Left lobe of liver (tissue), 2 donors: ENCODE results near the gene CPNE7. TPM values are rescaled to one million over a fixed set of nuclear protein-coding genes. Genes with fewer than 3 reads are reported as not detected.

Experiments used
- ATAC-seq: fragments of 200-7000 bp; cut with Tn5 transposase; one replicate; pipeline ENCODE4 v1.9.1; 2020; ENCODE audit warnings: mild to moderate bottlenecking, moderate library complexity
- DNase-seq: peaks from one replicate; pipeline ENCODE4 v3.0.0-alpha.2; 2020; ENCODE audit warnings: low spot score
- total RNA-seq: library from RNA; stranded (reverse); gene quantifications from one replicate; pipeline ENCODE4 v1.2.1, GENCODE V29; 2021
- donor health status: DM: no; HTN: no; CAD: no; lungs with moderate emphysema.
- donor health status: DM: no; HTN: yes; CAD: no.

CPNE7 gene
- total RNA-seq, 1 donor from 2014 or later = 0.88 TPM

- ATAC-seq (peak; percentile 21), DNase-seq (no peak)
Measured at GRCh38 chr16:89602273-89602951, 26.9 kb downstream of the CPNE7 start.

GRCh38 chr16:89602952-89603590 is 27.5 kb downstream of the CPNE7 start:
- DNase-seq (no peak), ATAC-seq (no peak)

GRCh38 chr16:89604764-89605163 is 29.2 kb downstream of the CPNE7 start:
- no peak for ATAC-seq
- no peak for DNase-seq

DNA sequence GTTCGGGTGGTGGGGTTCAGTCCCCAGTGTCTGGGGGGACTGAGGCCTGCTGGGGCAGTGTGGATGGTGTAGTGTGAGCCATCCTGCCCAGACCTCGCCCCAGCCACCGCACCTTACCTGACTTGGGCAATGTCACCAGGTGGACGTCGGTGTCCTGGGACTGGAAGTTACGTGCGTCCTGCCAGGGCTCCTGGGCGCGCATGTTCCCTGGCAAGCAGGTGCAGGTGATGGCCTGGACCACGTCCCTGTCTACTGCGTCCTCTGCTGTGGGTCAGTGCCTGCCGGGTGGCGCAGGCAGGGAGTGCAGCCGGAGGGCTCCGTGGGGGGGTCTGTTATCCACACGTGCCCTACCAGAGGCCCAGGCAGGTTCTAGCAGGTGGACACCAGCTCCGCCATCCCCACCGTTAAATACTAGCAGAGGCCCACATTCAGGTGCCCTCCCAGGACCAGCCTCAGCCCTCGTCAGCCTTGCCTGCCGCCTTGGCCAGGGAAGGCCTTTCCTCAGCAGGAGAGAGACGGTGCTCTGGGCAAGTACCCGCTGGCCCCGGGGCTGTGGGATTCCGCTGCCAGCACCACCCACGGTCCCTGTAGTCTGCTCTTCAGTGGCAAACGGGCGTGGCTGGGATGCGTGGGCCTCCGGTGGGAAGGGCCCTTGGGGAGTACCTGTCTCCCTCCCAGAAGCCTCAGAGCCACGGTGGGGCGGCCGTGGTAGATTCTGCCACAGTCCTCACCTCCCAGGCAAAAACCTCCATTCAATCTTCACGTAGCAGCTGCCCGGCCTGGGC is 29.8 kb downstream of the CPNE7 start:
- no peak for ATAC-seq
- no peak for DNase-seq

GRCh38 chr16:89606006-89606405 is 30.4 kb downstream of the CPNE7 start:
- ATAC-seq (no peak), DNase-seq (no peak)

- DNase-seq (no peak), ATAC-seq (no peak)
Measured at GRCh38 chr16:89607453-89607852, 31.9 kb downstream of the CPNE7 start.

DNA sequence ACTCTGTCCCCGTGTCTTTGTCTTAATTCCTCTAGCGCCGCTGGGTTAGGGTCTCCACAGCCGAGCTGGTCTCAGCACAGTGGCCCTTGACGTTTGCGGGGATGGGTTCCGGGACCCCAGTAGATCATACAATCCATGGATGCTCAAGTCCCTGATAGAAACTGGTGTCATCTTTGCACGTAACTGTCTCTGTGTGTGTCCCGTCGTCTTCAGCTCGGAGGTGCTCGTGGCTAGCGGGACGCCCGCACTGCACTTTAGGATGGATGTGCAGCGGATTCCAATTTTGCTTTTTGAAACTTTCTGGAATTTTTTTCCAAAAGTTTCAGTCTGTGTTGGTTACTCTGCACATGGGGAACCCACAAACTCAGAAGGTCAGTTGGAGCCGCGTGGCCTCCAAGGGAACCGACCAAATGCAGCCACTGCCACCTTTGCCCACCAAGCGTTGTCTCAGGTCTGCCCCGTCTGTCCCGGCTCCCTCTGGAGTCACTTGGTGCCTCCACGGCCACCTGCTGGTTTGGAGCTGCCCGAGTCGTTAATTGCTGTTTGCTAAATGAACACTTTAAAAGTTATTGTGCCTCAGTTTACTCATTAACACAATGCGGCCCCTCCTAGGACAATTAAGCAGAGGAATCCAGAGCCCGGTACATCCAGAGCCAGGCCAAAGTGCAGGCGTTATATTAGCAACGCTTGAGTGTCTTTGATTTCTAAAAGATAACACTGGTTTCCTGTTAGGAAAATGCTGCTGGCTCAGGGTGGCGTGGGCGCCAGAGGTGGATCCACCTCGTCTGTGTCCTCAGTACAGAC is 32.6 kb downstream of the CPNE7 start:
- ATAC-seq (no peak), DNase-seq (no peak)

DNA sequence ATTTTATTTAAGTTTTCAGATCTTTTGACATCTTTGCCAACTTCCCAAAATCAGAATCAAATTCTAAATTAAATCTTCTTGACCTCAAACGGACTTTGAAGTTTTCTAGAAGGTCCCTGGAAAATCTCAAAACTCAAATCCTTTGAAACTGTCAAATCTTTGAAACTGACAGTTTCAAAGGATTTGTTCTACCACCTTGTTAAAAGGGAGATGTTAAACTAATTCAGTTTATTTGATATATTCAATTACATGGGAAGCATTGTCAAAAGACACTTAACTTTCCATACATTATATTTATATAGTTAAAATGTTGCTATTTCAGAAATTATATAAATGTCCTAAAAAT is 34.5 kb downstream of the CPNE7 start:
- no peak for DNase-seq
- no peak for ATAC-seq

- DNase-seq (no peak), ATAC-seq (no peak)
Measured at GRCh38 chr16:89612415-89613166, 37.0 kb downstream of the CPNE7 start.

- DNase-seq (no peak), ATAC-seq (no peak)
Measured at GRCh38 chr16:89613231-89613953, 37.8 kb downstream of the CPNE7 start, which contains the start of gene DPEP1. Gene DPEP1 (plus strand): TSS chr16:89613642. CDS start chr16:89630411, 16,769 bp downstream.

GRCh38 chr16:89613954-89614459 is 38.4 kb downstream of the CPNE7 start:
- no peak for DNase-seq

DNA sequence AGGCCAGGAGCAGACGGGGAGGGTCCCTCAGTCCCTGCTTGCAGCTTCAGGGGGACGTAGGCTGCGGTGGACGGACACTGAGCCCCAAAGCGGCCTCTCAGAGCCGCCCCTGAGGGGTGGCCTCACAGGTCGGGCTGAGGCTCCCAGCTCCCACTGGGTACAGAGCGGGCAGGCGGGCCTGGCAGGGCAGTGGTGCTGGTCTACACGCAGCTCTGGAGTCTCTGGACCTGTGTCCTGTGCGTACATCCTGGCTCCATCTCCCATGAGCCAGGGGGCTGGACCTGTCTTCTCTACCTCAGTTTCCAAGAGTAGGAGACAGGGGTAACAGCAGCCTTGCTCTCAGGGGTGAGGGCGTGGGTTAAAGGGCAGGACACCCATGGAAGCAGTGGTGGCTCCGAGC is 39.6 kb downstream of the CPNE7 start:
- DNase-seq (no peak), ATAC-seq (peak; percentile 19)

More at GRCh38 chr16:89613954-89614459, 38.4 kb downstream of the CPNE7 start:
- no peak for ATAC-seq

DNA sequence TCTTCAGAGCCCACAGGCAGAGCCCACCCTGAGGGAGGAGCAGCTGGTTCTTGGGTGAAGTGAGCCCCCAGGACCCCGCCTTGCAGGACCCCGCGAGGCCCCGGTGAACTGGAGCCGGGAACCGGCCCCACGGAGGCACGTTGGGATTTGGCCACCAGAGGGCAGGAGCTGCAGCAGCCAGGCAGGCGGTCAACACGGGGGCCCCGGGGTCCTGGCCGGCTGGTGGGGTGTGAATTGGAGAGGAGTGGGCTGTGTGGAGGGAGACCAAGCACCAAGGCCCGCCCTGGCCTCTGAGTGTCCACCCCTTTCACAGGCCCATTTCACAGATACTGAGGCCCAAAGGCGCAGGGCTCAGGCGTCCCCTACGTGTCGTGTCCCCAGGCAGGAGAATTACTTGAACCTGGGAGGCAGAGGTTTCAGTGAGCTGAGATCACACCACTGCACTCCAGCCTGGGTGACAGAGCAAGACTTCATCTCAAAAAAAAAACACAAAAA is 40.1 kb downstream of the CPNE7 start:
- peak; percentile 75 for ATAC-seq
- no peak for DNase-seq

DNA sequence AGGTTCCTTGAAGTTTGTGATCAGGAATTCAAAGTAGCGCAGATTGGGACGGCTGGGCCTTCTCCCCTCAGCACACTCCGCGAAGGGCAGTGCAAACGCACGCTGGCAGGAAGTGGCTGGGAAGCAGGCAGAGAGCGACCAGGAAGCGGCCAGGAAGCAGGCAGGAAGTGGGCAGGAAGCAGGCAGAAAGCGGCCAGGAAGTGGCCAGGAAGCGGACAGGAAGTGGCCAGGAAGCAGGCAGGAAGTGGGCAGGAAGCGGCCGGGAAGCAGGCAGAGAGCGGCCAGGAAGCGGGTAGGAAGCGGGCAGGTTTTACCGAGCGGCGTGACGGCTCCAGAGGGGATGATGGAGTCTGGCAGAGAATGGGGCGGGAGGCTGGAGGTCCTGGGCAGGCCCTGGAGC is 41.1 kb downstream of the CPNE7 start:
- DNase-seq = no peak
- no peak for ATAC-seq

DNA sequence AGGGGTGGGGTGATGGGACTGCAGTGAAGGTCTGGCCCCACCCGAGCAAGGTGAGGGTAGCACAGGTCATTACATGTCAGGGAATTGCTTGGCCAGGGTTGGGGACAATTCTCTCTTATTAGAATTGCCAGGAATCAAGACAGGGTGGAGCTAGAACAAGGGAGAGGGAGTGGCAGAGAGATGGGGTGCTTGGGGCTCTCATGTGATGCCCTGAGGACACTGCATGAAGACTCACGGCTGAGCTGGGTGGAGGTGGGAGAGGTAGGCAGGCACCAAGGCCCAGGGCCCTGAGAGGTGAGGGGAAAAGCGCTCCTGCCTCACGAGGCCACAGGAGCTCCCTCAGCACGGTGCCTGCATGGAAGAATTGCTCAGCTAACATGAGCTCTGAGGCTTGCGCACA is 41.5 kb downstream of the CPNE7 start:
- ATAC-seq = no peak
- no peak for DNase-seq

DNA sequence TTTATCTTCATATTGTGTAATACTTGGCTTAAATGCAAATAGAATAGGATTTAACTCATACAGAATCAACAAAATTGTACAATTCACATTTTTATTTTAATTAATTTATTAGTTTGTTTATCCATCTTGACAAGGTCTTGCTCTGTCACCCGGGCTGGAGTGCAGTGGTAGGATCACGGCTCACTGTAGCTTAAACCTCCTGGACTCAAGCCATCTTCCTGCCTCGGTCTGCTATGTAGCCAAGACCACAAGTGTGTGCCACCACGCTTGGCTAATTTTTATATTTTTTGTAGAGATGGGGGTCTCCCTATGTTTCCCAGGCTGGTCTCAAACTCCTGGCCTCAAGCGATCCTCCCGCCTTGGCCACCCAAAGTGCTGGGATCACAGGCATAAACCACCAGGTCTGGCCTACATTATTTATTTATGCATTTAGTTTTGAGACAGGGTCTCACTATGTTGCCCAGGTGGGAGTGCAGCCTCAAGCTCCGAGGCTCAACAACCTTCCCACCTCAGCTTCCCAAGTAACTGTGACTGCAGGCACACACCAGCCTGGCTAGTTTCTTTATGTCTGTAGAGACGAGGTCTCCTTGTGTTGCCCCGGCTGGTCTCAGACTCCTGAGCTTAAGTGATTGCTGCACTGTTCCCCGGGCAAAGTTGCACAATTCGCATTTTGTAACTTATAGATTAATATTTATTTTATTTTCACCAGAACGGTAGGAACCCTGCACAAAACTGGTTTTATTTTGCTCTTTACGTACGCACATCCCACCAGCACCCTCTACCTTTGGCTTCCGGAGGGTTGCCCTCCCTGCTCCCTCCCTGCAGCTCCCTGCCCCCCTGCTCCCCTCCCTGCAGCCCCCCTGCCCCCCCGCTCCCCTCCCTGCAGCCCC is 42.8 kb downstream of the CPNE7 start:
- ATAC-seq (no peak), DNase-seq (no peak)

DNA sequence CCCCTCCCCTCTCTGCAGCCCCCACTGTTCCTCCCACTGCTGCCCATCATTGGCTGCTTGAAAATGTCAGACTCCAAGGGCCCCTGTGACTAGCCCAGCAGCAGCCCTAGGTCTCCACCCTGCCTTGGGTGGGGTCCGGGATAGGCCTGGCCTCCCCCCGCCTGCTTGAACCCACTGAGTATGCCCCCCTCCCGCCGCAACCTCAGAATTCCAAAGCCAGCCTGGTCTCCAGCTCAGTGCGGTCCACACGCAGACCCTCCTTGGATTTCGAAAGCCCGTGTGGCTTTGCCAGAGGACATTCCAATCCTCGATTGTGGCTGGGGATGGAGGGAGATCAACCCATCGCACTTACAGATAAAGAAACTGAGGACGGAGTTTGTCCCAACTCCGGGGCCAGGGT is 44.3 kb downstream of the CPNE7 start:
- no peak for DNase-seq
- ATAC-seq = no peak

- ATAC-seq (no peak), DNase-seq (no peak)
Measured at GRCh38 chr16:89620406-89620841, 44.9 kb downstream of the CPNE7 start.
